Stimulated activated CD8-positive, alpha-beta memory T cell treated with anti-CD3 and anti-CD28 coated beads, Interleukin-15, amount 100 ng/mL, for 24 hours (primary cell): ENCODE data around the gene ZNF503.

ENCODE experiments used
- DNase-seq: peaks from one replicate; pipeline ENCODE4 v3.0.0-alpha.2; 2020; ENCODE audit warnings: low read depth

Gene ZNF503

DNA sequence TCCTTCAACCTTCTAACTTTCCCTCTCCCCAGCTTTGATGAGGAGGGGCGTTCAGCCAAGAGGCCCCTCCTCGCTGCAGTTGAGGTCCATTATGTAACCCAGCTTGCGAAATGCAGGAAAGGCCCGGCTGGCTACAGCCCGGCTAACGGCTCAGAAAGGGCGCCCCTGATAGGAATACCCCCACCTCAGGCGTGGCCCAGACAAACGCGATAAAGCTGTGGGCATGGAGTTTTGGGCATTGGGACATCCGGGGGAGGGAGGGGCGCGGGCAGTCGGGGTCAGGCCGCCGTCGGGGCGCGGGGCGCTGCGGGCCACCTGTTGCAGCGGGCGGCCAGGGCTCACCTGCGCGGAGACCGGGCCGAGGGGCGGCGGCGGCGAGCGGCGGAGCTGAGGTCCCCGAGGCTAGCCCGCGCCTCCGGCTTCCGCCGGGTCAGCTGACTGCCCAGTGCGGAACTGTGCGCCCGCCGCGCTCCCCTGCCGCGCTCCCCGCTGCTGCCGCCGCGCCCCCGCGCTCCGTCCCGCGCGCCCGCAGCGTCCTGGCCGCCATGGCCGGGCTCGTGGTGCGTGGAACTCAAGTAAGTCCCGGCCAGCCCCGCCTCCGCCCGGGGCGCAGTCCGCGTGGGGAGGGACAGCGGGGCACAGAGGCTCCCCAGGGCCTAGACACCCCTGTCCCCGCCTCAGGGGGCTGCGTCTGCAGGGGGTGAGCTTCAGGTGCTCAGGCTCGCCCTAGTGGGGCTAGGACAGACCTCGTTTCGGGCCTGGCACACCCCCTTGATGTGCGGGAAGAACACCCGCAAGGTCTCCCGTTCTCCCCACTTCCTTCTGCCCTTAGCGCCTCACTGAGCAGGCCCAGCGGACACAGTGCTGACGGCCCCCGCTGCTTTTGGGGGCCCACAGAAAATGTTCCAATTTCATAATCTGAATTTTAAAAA is 29.9 kb upstream of the ZNF503 start, which contains the start of gene LRMDA:
Gene LRMDA (plus strand): TSS at position 445 of the 932 bp plus-strand sequence.
- DNase-seq = no peak

DNA sequence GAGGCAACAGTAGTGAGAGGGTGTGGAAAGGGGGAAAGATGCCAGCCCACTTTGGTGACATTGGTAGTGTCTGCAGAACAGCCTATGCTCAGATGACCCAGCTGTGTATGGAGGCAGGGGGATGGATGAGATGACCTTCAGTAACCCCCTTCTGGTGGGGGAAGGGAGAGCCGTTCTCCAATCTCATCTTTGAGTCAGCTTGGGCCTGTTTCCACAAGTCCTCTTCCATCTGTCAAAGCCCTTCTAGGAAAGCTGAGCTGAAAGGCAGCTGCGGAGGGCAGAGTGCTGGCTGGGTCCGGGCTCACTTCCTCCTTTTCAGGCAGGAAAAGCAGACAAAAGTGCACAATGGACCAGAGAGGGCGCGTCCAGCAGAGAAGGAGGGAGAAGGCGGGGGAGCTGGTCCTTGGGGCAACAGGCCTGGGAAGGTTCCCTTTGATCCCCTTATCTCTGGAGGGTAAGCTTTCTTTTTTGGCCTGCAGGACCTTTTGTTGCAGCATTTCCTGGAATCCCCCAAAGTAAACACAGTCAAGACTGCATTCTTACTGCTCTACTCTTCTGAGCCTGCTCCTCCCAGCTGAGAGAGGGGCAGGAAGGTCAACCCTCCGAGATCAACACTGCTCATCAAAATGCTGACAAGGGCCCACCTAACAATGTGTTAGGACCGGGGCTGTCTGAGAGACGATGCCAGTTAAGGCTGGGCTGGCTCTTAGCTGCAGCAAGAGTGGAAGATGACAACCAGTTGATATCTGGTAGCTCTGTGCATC is 28.6 kb upstream of the ZNF503 start:
- no peak for DNase-seq

DNA sequence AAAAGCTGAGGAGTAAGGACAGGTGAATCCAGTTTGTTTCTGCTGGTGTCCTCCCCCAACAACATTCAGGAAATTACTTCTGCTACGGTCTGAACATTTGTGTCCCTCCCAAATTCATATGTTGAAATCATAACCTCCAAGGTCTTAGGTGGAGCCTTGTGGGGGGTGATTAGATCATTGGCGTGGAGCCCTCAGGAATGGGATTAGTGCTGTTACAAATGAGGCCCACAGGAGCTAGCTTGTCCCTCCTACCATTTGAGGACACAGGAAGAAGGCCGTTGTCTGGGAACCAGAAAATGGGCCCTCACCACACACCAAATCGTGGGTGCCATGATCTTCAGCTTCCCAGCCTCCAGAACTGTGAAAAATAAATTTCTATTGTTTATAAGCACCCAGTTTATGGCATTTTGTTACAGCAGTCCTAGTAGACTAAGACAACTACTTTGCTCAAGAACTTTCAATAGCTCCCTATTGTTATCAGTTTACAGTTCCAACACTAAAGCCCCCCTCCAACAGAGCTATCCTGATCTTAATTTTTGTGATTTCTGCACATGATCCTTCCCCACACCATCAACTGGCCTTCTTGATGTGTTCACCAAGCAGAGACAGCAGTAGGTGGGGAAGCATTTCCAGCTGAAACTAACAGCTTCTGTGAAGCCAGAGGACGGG is 27.7 kb upstream of the ZNF503 start:
- no peak for DNase-seq

DNA sequence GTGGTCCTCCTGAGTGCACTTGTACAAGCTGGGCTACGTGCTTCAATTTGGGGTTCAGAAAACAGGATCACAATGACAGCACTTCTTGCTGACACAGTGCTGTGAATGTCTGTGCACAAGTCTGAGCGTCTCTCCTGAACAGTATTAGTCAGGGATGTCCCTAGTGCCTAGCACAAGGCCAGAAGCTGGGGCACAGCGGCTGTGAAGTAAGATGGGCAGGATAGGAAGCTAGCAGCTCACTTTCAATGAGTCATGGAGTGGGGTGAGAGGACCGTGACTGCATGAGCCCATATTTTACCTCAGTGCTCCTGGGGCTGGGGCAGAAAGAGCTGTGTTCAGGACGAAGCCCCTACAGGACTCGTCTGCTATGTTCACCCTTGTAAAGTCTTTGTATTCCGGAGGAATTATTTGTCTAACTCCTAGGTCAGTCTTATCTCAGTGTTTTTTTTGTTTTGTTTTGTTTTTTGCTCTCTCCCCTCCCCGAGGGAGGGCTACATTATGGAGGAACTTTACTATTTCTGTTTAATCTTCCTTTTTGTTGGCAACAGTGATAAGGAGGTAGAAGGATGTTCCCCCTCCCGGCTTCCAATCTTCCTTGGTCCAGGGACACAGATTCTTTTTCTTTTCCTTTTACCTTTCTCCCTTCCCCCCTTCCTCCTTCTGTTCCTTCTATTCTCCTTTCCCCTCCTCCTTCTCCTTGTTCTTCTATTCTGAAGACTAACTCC is 27.0 kb upstream of the ZNF503 start:
- DNase-seq = no peak

DNA sequence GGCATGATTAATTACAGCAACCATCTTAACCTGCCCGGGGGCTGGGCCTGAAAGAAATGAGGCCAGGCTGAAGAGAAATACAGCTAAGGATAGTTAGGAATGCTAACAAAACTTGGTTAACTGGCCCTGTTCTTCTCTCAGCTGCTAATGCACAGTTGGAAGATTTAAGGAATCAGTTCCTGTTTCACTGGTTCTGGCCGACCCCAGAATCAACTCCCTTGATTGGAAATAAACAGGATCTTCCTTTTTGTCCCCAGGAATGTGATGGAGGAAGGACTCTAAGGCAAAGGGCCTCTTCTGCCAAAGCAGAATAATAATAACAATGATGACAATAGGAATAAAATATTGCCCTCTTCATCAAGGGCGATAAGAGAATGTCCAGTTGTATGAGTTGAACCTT is 26.4 kb upstream of the ZNF503 start:
- no peak for DNase-seq

DNA sequence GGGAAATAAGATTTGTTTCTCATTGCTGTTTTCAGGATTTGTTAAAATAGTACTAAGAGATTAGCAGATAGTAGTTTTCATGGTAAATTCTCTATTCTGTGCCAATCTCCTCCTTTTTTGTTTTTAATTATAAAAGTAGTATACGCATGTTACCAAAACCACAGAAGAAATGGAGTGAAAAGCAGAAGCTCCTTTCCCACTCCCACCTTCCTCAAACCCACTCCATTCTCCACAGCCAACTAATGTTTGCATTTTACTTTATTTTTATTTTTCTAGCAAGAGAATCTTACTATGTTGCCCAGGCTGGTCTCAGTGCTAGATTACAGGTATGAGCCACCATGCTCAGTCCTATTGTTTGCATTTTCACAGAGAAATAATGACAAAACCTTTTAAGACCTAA is 25.3 kb upstream of the ZNF503 start:
- DNase-seq = no peak

DNA sequence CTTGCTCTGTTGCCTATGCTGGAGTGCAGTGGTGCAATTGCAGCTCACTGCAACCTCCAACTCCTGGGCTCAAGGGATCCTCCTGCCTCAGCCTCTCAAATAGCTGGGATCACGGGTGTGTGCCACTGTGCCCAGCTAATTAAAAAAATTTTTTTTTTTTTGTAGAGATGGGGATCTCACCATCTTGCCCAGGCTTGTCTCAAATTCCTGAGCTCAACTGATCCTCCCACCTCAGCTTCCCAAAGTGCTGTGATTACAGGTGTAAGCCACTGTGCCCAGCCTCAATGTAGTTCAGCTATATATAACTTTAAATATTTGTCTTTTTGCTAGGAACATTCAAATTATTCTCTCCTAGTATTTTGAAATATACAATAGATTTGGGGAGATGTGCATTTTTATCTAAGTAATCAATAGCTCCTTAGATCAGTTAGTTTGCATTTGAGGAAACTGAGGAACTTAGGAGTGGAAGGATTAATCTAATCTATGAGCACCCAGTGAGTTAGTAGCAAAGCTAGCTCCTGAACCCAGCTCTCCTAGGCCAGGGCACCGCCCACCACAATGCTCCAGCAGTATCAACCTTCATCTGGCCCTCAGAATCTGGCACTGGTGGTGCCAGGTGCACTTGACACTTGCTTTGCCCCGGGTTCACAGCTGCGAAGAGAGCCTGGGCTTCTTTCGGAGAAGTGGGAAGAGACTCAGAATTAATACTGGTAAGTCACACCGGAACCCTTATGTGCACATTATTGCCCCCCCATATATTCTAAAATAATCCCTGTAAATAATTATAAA is 23.9 kb upstream of the ZNF503 start:
- no peak for DNase-seq

DNA sequence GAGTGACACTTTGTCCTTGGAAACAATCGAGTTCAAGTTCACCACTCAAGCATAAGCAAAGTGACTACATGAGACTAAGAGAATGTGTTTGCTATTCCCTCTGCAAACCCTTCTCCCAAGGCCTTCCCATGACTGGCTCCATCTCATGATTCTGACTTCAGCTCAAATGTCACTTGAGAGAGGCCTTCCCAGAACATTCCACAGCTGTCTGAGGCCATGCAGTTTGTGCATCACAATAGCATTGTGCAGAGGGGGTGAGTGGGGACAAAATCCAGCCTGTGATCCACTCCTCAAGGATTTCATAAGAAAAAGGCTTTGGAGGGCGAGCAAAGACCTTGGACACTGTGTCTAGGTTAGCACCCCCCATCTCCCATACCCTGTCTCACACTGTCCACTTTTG is 23.0 kb upstream of the ZNF503 start:
- DNase-seq = no peak

DNA sequence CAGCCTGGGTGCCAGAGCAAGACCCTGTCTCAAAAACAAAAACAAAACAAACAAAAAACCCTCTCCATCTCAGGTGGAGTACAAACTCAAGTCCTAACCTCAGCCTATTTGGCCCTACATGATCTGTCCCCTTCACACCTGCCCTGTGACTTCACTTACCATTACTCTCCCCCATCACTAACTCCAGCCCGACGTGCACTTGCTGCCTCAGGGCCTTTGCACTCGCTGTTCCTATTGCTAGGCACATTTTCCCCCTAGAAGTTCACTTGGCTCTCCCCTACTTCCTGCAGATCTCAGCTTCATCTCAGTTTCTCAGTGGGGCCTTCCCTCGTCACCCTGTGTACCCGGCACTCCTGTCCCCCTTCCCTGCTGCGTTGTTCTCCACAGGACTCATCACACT is 21.3 kb upstream of the ZNF503 start:
- no peak for DNase-seq

DNA sequence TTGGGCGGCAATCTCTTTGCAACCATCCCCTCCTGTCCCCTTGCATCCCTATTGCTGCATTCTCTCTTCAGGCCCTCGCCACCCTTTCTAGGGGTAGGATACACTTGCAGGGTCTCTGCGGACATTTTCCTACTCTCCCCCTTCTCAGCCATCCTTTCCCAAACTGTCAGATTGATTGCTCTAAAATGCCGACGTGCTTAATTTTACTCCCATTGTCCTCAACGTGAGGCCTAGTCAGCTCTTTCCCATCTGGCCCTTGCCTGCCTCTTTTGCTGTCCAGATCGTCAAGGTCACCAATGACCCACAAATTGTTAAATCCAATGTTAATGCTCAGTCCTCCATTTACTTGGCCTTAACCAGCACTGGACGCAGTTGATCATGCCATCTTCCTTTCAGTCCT is 17.1 kb upstream of the ZNF503 start:
- DNase-seq = no peak

DNA sequence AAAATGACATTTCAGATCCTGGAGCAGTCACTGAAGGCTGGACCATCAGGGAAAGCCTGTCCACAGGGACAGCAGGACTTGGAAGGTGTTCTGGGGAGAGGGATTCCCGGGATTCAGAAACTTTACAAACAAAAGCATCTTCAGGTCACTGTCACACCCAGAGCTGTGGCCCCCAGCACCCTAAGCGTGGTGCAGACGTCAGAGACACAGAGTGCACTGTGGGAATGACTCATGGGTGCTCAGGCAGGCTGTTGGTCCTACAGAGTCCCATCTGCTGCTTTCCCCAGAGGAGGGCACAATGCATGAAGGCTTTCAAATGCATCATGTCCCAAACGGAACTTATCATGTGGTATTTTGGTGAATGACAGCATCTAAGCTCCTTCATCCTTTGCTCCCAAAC is 16.7 kb upstream of the ZNF503 start:
- DNase-seq = no peak

DNA sequence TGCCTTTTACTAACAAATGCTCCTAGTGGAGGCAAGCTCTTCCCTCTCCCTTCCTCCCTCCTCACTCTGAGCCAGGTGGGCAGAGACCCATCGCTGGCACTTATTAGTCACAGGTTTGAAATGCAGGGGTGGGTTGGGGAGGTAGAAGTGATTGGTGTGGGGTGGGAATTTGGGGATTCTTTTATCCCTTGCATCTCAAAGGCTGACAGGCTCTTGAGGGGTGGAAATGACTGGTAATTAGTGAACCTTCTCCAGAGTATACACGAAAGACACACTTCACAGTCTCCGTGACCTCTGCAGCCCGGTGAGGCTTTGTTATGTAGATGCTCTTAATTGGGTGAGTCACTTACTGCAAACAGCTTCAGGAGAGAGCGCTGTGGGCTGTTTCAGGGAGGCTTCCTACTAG is 16.0 kb upstream of the ZNF503 start:
- no peak for DNase-seq

DNA sequence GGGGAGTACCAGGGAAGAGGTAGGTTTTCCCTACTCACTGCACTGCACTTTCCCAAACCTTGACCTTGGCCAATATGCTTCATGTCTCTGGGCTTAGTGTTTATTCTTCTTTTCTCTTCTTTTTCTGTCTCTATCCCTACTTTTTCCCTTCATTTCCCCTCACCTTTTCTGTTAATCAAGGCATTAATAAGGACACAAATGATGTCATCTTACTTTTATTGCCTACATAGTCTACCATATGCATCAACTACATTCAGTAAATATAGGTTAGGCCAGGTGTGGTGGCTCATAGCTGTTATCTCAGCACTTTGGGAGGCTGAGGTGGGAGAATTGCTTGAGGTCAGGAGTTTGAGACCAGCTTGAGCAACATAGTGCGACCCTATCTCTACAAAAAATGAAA is 13.0 kb upstream of the ZNF503 start:
- DNase-seq = no peak

DNA sequence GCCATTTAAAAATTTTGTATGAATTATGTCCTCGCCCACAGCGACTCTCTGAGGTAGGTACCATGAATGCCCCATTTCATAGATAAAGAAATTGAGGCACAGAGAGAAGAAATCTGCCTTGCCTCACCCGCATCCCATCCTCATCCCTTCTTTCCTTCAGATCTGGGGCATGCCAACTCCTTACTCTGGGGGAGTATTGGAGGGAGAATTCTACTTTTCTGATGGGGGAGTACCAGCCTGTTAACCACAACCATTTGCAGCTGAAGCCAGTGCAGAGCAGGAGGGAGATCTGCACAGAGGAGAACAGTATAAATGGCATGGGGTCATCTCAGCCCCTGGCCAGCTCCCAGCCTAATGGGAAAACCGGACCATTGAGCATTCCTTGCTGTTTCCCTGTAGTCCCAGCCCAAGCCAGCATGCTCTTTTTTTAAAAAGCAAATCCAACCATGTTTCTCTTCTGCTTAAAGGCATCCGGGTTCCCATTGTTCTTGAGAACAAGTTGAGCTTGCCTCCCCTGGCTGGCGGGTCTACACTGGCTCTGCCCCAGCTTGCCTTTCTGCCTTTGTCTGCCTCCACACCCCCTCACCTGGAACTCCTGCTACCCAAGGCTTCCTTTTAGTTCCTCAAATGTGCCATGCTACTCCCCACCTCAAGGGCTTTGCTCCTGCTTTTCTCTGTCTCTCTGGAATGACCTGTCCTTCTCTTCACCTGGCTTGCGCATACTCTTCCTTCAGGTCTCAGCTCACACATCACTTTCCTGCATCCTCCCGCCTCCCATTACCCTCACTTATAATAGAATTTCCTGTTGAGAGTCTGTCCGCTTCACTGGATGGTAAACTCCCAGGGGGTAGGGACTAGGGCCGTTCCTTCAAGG is 8.8 kb upstream of the ZNF503 start:
- DNase-seq = no peak

DNA sequence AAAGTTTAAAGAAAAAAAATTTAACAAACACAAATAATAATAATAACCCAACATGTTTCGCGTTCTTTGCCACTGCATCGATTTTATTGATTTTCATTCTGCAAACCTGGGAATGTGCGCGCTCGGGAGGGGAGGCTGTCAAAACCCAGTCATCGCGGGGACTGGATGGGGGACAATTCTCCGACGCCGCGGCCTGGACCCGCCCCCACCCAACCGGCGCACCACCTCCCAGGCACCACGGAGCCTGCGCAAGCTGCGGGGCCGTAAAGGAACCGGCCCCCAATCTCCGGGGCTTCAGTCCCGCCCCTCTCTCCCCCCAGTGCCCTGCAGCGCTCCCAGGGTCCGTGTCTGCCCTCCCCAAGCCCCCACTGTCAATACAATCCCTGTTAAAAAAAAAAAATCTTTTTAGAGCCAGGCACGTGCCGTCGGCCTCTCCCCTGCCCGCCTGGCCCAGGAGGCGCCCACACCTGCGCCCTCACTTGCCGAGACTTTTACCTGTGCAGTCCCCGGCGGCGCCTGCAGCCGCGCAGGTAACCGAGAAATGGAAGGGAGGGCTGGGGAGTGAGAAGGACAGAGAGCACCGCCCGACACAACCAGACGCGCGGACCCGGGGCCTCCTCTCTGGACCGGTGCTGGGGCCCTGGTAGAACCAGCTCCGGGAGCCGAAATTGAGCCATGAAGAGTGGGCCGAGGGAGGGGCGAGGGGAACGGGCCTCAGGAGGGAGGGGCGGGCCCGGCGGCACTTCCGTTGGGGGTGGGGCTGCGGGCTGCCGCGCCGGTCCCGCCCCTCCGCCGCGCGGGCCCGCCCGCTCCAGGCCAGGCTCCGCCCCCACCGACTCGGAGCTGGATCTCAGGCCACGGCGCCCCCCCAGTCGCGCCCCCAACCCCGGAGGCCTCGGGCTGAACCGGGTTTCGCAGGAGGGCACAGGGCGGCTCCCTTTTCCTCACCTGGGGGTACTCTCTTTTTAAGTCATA is 7.6 kb upstream of the ZNF503 start:
- no peak for DNase-seq

DNA sequence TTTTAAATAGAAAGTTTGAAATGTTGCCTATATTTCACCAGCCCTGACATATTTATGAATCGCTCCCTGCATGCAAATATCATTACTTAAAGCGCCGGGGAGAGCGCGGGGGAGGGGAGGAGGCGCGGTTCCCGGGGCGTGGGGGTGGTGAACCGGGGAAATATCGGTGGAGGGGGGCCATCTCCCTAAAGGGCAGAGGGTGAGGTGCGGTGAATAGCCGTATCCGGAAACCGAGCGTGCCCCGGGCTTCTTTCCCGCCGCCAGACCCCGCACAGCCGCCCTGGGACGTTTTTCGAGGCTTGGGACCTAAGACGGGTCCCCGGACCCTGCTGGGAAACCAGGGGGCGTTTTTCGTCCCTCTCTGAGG is 6.9 kb upstream of the ZNF503 start:
- no peak for DNase-seq

DNA sequence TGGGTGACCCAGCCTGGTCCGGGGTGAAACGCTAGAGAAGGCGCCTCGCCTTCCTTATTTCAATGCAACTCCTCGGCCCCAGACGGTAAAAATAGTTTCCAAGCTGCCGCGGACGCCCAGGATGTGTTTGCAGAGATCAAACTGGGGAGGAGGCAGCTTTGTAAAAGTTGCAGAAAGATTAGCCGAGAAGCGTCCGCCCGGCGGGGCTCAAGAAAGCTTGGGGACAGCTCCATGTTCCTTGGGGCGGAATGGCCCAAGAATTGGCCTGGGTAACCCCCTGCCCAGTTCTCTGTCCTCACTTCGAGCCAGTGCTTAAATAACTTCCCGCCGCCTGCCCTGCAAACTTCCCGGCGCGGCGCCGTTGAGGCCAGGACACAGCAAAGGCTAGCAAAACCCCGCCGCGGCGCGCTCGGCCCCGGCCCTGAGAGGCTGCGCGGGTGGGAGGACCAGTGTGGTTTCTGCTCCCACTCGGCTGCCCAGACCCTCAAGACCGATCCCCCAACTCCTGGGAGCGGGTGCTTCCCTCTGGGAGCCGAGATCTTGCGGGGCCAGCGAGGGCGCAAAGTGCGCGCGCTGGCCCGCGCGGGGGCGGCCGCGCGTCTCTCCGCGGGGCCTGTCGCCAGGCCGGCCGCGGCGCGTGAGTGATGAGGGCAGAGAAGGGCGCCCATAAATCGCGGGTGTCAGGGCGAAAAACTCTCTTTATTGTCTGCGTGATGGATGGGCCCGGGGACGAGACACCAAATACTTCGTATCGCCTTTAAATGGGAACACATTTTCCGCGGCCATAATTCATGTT is 6.3 kb upstream of the ZNF503 start:
- DNase-seq = no peak

DNA sequence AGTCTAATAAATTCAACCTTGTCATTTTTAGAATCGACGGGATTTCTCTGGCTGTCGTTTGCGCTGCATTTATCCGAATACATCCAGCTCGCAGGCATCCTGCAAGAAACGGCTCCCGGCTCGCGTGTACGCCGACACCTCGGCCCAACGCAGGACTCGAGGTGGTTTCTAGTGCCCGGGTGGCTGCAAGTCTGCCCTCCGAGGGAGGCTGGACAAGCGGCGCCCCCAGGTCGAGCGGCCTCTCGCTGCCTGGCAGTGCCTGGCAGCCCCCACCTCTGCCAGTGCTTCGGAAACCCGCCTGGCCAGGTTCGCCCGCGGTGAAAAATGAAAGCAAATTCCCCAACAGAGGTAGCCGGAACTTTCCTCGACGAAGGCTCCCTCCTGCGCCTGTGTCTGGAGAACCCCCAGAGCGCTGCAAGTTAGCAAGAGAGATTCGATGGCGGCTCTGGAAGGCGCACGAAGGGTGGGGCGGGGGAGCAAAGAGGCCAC is 5.7 kb upstream of the ZNF503 start:
- DNase-seq = no peak
